NCI-H146 treated with DMSO at 0.1 percent for 48 hours (cell line): ENCODE data around the gene HOPX.
"Not testable (repeated sequence)": the region's sequence is repeated elsewhere in the genome, so short reads cannot be mapped to it uniquely, and the experiment has no call there.

Source experiments
- DNase-seq: peaks from one replicate; lab custom pipeline; 2025; ENCODE audit not compliant: unreplicated experiment; lab: John Stamatoyannopoulos, UW

The HOPX gene

DNA sequence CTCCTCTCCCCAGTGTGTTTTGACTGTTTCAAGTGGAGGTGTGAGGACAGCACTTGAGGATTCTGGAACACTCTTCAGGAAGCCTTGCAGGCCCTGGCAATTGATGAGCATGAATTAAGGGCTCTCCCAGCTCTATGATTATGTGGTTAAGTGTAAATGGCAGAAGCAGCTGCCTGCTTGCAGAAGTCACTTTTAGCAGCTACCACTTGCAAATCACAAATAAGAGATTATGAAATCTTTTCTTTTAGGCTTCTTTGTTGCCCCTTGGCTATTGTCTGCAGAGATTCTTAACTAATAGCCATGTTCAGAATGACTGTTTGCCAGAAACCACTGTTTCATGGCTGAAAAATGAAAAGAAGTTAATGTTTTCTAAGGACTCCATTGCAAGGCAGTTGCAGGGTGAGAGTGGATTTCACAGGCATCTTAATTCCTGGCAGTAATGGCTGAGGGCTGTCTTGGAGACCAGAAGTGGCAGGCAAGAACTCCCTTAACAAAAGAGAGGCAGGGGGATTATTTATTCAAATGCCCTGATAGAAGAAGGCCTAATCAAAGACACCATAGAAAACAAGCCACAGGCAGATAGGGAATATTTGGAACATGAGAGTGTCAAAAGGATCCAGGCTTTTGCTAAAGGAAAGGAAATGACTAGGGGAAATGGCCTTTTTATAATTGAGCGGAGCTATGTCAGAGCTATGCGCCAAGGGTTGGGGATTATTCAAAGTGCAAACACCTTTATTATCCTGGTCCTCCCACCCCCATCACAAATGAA lies 8.3 kb upstream of the HOPX start:
- DNase-seq: no peak

DNA sequence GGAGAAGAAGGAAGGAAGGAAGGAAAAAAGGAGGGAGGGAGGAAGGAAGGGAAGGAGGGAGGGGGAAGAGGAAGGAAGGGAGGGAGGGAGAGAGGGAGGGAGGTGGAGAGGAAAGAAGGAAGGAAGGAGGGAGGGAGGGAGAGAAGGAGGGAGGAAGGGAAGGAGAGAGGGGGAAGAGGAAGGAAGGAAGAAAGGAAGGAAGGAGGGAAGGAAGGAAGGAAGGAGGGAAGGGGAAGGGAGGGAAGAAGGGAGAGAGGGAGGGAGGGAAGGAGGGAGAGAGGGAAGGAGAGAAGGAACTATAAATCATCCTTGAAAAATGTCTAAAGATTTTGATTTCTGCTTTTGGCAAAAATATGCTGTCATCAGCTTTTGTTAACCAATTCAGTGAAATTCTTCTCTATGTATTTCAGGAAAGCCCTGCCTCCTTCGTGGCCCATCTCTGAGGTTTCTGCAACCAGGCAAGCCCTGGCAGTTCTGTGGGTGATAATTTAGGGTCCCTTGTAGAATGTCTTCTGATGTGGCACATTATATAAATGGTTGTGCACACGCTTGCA lies 7.1 kb upstream of the HOPX start:
- DNase-seq: no peak

DNA sequence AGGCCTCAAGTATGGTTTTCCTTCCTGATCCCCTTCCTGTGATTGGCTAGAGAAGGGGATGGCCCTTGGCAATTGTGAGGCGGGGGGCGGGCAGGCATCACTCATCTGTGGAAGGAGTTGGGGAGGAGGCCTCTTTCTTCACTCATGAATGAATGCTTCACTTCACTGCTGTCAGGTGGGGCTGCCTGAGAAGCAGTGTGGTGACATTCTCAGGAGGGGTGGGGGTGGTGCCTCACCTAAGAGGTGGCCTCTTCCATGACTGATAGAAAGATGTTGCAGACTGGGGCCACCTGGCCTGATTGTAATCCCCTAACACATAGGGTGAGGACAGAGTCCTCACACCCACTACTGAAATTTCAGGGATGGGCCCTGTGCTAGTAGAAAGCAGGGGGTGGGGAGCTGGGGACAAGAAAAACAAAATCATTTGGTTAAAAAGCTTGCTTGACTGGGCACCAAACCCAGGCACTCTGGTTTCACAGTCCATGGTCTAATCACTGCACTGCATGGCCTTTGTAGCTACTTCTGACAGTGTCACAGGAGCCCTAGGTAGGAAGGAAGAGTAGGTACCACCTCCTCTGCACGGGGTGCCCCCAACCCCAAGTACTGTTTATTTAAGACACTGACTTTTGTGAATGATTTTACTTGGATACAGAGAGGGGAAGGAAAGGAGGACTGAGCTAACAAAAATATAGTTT lies 5.6 kb upstream of the HOPX start:
- no peak for DNase-seq

DNA sequence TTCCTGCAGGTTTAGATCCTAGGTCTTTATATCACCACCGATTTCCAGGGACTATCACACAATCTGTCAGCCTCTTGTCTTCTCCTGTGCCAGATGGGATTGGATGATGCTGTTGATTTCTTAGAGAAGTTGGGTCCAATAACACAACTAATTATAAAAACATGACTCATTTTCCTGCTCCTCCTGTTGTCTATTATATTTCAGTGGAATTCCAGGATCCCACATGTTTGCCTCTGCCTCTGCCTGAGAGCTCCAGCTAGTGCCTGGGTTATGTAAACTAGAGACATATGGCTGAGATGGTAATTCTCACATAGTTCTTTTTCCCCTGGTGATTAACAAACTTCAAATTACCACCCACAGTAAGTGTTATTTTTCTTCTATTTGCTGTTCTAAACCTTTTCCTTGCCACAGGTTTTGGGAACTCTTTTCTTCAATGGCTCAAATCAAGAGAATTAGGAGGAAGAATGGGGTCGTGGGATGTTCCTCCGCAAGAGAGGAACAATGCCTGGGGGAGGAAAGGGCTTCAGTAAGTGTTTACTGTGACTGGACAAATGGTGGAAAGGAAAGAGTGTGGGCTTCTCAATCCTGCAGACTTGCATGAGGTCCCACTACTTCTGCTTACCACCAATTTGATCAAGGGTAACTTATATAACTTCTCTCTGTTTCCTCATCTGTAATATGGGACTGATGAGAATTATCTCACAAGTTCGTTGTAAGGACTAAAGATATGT lies 3.4 kb upstream of the HOPX start:
- no peak for DNase-seq

DNA sequence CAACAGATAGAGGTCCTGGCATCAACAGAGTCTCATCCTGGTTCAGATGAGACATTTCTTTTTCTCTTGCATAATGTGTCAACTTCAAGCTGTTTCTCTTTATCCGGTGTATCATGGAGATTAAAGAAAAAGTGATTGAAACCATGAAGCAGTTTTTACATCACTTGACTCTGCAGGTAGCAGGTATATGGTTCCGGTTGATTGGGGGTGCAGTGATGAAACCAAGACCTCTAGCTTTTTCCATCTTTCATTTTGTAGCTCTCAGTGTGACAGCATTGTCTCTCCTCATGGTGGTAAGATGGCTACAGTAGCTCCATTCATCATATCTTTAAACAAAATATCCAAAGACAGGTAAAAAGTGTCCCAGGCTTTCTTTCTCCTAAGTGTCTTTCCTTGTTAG lies 2.4 kb upstream of the HOPX start:
- no peak for DNase-seq

DNA sequence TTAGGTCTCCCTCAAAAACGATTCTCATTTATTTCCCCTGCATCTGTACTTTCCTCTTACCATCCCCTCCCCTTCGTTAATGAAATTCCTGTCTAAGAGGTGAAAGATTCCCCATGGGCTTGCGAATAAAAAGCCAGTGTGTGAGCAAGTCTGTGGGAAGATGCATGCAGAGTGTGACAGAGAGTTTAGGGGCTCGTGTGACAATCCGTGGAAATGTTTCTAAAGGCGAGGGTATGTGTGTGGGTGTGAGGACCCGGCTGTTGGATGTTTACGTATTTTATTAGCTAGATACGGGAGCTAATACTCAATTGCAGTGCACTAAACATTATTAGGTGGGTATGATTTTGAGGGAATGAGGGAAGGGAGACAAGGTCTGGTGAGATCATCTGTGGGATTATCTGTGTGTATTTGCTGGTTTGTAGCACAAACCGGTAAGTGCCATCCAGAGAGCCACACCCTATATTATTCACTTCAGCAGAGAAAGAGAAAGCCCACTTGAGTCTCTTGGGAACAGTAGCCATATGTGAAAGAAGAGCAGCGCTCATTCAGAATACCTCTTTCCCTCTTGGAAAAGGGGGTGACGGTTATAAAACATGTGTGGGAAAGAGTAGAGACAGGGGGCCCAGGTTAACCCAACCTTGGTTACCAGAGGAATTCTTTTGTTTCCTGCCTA lies 893 bp upstream of the HOPX start:
- no peak for DNase-seq

DNA sequence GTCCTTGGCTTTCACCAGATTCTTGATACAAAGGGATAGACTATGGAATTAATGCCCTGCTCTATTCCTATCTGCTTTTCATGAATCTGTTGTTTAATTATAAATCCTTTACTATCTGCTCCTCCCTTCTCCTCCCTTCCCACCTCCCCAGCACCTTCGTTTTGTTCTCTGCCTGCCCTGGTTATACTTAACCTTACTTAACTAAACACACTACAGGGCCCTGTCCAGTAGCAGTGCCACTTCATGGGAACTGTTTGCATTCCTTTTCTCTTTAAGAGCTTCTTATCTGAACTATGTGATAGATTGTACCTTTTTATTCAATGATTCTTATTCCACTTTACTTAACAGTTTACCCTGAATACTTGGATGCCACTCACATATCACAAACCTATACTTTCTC lies 830 bp downstream of the HOPX start:
- DNase-seq: no peak

DNA sequence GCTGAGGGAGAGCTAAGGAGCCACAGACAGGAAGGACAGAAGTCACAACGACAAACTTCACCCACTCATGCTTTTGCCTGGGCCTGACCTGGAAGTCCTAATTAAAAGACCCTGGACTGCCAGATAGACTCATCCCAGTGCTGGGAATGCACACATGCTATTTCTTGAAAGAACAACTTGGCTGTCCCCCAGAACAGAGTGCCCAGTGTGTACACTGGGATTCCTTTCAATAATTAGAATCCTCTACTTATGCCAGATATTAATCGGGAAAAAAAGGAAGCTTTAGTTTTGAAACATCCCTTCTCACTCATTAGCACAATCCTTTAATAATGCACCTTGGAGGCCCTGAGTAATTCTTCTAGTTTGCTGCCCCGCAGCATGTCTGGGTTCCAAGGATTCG lies 3.4 kb downstream of the HOPX start:
- DNase-seq: no peak

DNA sequence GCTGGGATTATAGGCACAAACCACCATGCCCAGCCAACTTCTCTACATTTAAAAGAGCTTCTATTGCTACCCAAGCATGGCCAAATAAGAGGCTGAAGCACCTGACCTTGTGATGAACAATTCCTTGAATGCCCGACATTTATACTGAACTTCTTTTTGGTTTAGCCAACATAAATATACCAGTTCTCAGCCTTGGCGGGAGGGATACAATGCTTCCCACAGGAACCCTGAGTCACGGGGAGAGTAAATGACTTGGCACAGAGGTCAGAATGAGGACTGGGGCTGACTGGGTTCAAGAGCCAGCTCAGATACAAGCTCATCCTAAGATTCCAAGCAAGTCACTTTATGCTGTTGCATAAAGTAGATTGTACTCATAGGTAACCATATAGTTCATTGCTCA lies 6.1 kb downstream of the HOPX start:
- no peak for DNase-seq

DNA sequence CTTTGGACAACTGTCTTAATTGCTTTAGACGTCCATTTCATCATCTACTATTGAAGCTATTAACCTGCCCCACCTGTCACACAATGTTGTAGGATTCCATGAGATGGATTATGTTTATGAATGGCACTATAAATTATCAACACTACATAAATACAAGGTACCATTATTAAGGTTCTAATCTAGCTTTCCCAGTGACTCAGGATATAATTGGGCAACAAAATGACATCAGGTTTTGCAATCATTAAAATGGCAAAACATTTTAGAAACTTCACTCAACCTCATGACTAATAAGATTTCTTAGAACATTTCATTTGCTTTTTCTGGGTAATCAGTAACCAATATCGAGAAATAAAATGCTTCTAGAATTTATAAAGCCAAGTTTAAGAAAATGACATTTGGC lies 9.2 kb downstream of the HOPX start:
- DNase-seq: no peak

DNA sequence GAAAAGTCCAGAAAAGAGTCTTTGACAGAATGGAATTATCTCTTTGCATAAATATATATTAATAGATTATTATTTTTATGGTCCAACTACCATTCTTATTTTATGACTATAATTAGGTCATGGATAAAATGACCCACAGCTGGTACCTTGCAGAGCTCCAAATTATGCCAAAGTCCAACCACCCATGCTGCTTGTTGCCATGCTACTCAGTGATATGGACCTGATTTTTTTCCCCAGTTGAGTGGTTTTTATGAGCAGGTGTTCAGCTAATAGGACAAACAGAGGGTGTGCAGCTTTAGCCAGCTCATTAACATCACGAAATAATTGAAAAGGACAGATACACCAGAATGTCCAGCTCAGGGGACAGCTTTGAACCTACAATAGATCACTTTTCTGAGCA lies 9.7 kb downstream of the HOPX start:
- DNase-seq: no peak

DNA sequence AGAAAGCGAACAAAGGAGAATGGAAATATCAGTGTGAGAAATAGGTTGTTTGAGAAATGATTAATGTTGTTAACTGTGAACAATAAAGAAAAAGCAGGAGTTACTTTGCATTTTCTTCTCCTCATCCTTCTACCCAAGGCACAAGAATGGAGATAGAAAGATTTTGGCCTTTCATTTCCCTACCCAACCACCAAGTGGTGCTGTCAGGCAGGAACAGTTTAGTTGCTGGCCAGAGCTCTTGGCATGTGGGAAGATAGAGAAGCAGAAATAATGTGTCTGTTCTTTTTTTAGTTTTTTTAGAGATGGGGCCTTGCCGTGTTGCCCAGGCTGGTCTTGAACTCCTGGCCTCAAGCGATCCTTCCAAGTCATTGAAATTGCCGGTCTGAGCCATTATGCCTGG lies 12.8 kb downstream of the HOPX start:
- no peak for DNase-seq

DNA sequence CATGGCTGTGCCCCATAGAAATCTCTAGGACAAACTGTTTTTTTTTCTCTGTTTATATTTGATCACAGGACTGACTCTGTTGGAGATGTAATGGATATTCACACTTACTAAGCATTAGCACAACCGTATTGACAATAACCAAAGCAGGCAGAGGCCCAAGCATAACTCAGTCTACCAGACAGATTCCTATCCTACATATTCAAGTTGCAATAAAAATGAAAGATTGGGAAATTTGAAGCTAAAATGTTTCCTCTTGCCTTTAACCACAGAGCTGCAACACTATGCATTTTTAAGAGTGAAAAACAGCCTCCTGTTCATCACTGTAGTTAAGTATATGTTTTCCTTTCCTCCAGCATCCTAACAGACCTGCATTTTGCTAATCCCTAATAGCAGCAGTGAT lies 13.7 kb downstream of the HOPX start:
- not testable (repeated sequence) for DNase-seq

DNA sequence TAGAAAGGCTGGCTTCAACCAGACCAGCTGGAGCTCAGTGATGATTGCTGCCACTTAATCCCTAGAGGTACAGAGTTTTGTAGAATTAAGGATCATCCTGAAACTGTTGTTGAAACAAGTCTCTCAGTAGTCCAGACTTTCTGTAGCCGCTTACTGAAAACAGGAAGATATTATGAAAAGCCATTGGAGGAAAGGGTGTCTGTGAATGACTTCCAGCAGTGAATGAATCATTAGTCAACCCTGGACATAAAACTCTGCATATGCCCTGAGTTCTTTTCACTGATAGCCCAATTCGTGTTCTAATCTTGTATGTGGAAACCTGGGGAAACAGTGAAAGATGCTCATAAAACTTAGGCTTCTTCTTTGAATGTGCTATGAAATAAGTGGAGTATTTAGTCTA lies 14.8 kb downstream of the HOPX start:
- DNase-seq: no peak

DNA sequence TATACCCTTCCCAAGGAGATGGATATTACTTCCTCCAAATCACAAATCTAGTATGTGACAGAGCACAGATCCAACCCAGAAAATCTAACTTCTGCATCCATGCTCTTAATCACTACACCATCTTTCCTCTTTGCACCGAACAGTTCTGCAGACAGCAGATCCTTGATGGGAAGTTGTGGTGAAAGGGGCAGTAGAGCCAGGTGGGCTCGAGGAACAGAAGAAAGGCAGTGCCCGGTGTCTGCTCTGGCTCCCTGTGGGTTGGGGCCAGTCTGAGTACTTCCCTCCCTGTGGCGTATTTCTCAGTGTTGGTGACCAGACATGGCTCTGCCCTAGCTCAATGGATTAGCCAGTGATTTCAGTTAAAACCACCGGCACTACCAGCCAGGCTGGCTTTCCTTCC lies 15.3 kb downstream of the HOPX start:
- DNase-seq: no peak

DNA sequence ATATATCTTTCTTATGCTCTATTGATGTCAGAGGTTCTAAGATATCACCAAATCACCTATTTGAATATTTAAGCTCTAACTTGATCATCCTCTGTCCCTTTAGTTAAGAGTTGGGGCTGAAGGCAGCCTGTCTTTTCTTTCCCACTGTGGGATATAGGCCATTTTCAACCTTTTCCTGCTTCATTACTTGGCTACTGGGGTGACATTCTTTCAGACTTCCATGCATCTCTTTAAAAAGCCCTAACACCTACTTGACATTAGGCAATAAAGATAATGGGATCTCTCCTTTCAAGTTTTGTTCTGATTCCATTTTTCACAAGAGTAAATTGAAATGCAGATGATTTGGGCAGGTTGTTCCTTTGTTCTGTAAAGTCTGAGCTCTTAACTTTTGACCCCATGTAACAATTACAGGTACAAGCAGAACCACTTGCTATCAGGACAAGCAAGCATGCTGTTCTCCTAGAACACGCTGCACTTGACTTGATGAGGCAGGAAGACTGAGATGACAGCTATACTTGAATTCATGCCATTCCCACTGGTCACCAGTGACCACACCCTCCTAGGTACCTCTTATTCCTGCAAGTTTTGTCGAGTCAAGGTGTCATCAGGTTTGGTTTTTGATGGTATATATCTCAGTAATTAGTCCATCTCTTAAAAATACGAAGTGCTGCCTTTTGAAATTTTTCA lies 18.2 kb downstream of the HOPX start:
- DNase-seq: no peak

DNA sequence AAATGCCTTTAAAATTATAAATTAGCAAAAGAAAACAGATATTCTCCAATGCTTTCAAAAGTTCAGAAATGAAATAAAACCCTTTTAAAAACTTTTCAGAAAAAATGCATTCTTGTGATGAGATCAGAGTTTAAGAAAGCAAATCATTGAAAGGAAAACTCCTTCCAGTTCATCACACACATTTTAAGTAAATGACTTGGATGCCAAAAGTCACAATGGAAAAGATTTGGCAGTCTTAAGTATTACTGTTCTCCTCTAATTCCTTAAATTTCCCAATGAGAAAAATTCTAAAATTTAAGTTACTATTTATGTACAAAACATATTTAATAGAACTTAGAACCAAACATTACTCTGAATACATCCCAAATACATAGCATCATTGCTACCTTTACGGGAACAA lies 21.1 kb downstream of the HOPX start:
- DNase-seq: no peak

DNA sequence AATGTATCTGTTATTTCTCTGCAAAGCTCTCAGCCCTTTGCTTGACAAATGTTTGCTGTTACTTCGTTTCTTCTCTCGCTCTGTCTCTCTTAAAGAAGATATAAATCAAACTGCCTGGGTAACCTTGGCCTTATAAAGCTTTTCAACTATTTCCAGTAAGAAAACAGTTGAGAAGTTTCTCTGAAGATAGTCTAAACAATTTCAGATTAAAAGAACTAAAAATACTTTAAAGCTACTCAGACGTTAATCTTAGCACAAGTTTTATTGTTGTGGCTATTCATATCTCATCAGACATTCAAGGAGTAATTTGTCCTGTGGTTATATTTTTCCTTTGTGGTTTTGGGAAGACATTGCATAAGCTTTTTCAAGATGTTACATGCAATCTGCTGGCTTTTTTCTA lies 22.6 kb downstream of the HOPX start:
- DNase-seq: no peak

DNA sequence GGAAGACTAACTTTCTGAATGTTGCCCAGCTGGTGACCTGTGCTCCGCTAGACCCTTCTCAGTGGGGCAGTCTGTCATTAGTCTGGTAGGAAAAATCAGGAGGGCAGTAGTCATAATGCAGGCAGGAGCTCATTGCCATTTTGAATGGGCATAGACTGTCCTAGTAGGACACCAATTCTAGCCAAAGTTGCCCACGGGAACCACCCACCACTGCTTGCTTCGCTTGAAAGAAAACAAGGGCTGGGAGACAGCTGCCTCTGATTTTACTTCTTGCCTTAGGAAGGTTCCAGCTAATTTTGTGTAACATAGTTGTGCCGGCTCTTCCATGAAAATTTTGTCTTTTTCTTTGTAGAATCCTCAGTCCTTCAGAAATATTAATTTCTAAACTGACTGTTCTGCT lies 23.3 kb downstream of the HOPX start:
- DNase-seq: no peak

DNA sequence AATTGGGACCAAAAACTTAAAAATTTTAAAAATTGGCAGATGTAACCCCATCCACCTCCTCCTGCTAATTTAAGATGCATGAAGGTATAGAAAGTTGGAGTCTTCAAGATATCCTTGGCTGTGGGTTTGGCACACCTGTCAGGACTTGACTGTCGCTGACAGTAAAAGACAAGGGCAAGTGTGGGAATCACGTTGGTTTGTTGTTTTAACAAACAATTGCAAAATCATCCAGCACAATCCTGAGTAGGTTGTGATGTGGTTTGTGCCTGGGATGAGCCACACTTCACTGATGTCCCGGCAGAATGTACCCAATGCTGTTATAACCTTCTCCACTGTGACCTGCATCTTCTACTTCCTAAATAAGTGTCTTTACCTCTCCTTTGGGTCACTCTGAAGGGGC lies 24.0 kb downstream of the HOPX start:
- no peak for DNase-seq

DNA sequence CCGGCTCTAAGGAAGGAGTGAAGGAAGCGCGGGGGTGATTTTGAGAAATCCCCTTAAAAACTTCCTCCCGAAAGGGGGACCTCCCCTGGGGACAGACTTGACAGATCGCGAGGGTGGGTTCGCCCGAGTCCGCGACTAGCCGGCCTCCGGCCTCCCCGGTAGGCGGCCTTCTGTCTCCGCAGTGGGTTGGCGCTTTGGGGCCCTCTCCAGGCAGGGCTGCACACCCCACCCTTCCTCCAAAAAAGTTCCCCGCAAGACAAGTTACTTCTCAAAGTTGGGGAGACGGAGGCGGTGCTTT lies 24.8 kb downstream of the HOPX start:
- no peak for DNase-seq
